ENCODE measurements around the gene GYPA.

DNA sequence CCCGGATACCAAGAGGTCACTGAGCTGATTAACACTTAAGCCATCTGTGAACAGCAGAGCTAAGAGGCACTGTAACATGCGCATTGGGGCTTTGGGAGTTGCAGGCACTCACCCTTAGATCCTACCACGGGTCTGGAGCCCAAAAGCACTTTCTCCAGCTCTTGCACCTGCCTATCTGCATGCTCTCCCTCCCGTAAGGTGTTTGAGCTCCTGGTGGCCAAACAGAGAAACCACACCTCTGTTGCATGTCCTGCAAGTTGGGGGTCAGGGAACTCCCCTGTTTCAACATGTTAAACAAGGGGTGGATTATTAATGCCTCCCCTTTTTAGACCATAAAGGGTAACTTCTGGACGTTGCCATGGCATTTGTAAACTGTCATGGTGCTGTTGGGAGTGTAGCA is 49.8 kb downstream of the GYPA start:
- TF ChIP-seq POLR2A (IDR thresholded peaks at IDR 0.05; ENCODE audit: low read depth, low read length) (no peak), POLR2AphosphoS5 (IDR thresholded peaks at IDR 0.05; ENCODE audit: low read depth, low read length) (no peak)

Data from GM12891 (cell line).